H1 (cell line): ENCODE results near the gene AFAP1L1. TPM values are rescaled to one million over a fixed set of nuclear protein-coding genes. Genes with fewer than 3 reads are reported as not detected.

Experiments used
- CTCF ChIA-PET: fragments of 300-600 bp; sonication (Branson Sonifier 250); formaldehyde crosslinking; loops from one replicate; lab custom pipeline; 2021; ENCODE audit not compliant: partially characterized antibody; lab: Charles Lee
- POLR2A ChIA-PET: fragments of 300-600 bp; sonication (Branson Sonifier 250); formaldehyde crosslinking; loops from one replicate; lab custom pipeline; 2021; ENCODE audit warnings: inconsistent platforms; ENCODE audit not compliant: partially characterized antibody; lab: Charles Lee
- DNase-seq, 2 experiments: peaks; one replicate each; pipeline versions ENCODE4 v3.0.0 to v3.0.0-alpha.2; 2010 to 2022; ENCODE audit warnings: low spot score in 2 of 2, low read depth in 1 of 2, mixed read lengths in 1 of 2
- FAIRE-seq: peaks from 2 replicates; lab custom pipeline; 2011; peaks lifted over from hg19 to GRCh38; lab: Jason Lieb, UNC
- H2AFZ ChIP-seq: 2 replicates; pipeline ENCODE4 v1.8.1; 2012; ENCODE audit warnings: low read length, inconsistent platforms
- H2AK5ac ChIP-seq: 2 replicates; pipeline ENCODE4 v1.6.1; 2013; ENCODE audit warnings: low read depth, low read length
- H2BK120ac ChIP-seq: replicated peaks from 2 replicates; pipeline ENCODE3; 2013; ENCODE audit warnings: low read depth, low read length, inconsistent platforms
- H2BK12ac ChIP-seq: 2 replicates; pipeline ENCODE4 v1.6.1; 2013; ENCODE audit warnings: low read depth, low read length
- H2BK15ac ChIP-seq: 2 replicates; pipeline ENCODE4 v1.6.1; 2013; ENCODE audit warnings: low read length
- H2BK20ac ChIP-seq: 2 replicates; pipeline ENCODE4 v1.6.1; 2013; ENCODE audit warnings: low read length
- H2BK5ac ChIP-seq: 2 replicates; pipeline ENCODE4 v1.6.1; 2013; ENCODE audit warnings: low read depth, low read length
- H3K14ac ChIP-seq: 2 replicates; pipeline ENCODE4 v1.6.1; 2013; ENCODE audit warnings: inconsistent platforms; ENCODE audit not compliant: insufficient read length
- H3K18ac ChIP-seq: 2 replicates; pipeline ENCODE4 v1.6.1; 2013; ENCODE audit warnings: low read length; ENCODE audit errors: extremely low read depth
- H3K23ac ChIP-seq: 2 replicates; pipeline ENCODE4 v1.6.1; 2013; ENCODE audit warnings: inconsistent platforms; ENCODE audit not compliant: insufficient read length
- H3K23me2 ChIP-seq: 2 replicates; pipeline ENCODE4 v1.6.1; 2013; ENCODE audit warnings: low read depth, low read length
- H3K27ac ChIP-seq: 2 replicates; pipeline ENCODE4 v1.6.1; 2011; ENCODE audit warnings: low read depth, low read length, inconsistent platforms
- H3K27me3 ChIP-seq, 4 experiments: replicated peaks in 1 of 4; 1 replicate in 1 of 4; 2 replicates in 3 of 4; pipeline versions ENCODE4 v1.6.1 to v1.8.1; 2011 to 2013; ENCODE audit warnings: low read length in 3 of 4, mild to moderate bottlenecking in 3 of 4, inconsistent platforms in 2 of 4, mixed read lengths in 2 of 4, moderate library complexity in 1 of 4; ENCODE audit not compliant: control insufficient read depth in 3 of 4, insufficient read depth in 3 of 4; ENCODE audit errors: extremely low read depth in 1 of 4
- H3K36me3 ChIP-seq, 4 experiments: 2 replicates each; pipeline versions ENCODE4 v1.6.1 to v1.8.1; 2011 to 2013; ENCODE audit warnings: mild to moderate bottlenecking in 4 of 4, low read length in 3 of 4, moderate library complexity in 2 of 4, control low read depth in 1 of 4, inconsistent platforms in 1 of 4; ENCODE audit not compliant: insufficient read depth in 4 of 4, control insufficient read depth in 2 of 4
- H3K4ac ChIP-seq: replicated peaks from 2 replicates; pipeline ENCODE3; 2013; ENCODE audit warnings: low read length, low read depth, mixed read lengths, inconsistent platforms; ENCODE audit not compliant: insufficient read length
- H3K4me1 ChIP-seq, 4 experiments: replicated peaks in 1 of 4; 1 replicate in 1 of 4; 2 replicates in 3 of 4; pipeline versions ENCODE4 v1.6.1 to v1.8.1; 2011 to 2013; ENCODE audit warnings: low read length in 3 of 4, inconsistent platforms in 2 of 4, mixed read lengths in 1 of 4; ENCODE audit not compliant: insufficient read depth in 4 of 4, control insufficient read depth in 3 of 4
- H3K4me2 ChIP-seq, 2 experiments: 2 replicates each; pipeline versions ENCODE4 v1.6.1 to v1.8.1; 2011 to 2013; ENCODE audit warnings: low read depth in 2 of 2, low read length in 2 of 2, control low read depth in 1 of 2, inconsistent platforms in 1 of 2, mild to moderate bottlenecking in 1 of 2; ENCODE audit not compliant: insufficient read depth in 1 of 2
- H3K4me3 ChIP-seq, 4 experiments: fragments of 200-600, 300-600 bp in 1 of 4; sonication (generic), shearing (Covaris generic), sonication (Bioruptor Twin) in 1 of 4; 2 replicates each; pipeline versions ENCODE4 v1.5.1 to v1.8.1; 2011 to 2016; ENCODE audit warnings: low read length in 4 of 4, low read depth in 3 of 4, control low read depth in 2 of 4, inconsistent platforms in 2 of 4, mild to moderate bottlenecking in 2 of 4, mixed read lengths in 1 of 4, moderate library complexity in 1 of 4; ENCODE audit not compliant: insufficient read depth in 2 of 4; ENCODE audit errors: extremely low read depth in 1 of 4
- H3K56ac ChIP-seq: replicated peaks from 2 replicates; pipeline ENCODE3; 2013; ENCODE audit warnings: low read depth, mild to moderate bottlenecking, mixed read lengths, low read length, inconsistent platforms; ENCODE audit not compliant: insufficient read length
- H3K79me1 ChIP-seq: 2 replicates; pipeline ENCODE4 v1.6.1; 2013; ENCODE audit warnings: low read depth, low read length, control low read depth
- H3K79me2 ChIP-seq, 2 experiments: 2 replicates each; pipeline versions ENCODE4 v1.6.1 to v1.8.1; 2012 to 2013; ENCODE audit warnings: low read length in 2 of 2, mild to moderate bottlenecking in 2 of 2, inconsistent platforms in 1 of 2; ENCODE audit not compliant: insufficient read depth in 2 of 2, control insufficient read depth in 1 of 2
- H3K9ac ChIP-seq, 4 experiments: replicated peaks in 1 of 4; 1 replicate in 1 of 4; 2 replicates in 3 of 4; pipeline versions ENCODE4 v1.6.1 to v1.8.1; 2011 to 2013; ENCODE audit warnings: low read depth in 3 of 4, low read length in 3 of 4, control low read depth in 2 of 4, mild to moderate bottlenecking in 2 of 4, moderate library complexity in 2 of 4, inconsistent platforms in 1 of 4; ENCODE audit errors: extremely low read depth in 1 of 4
- H3K9me3 ChIP-seq, 2 experiments: 2 replicates each; pipeline versions ENCODE4 v1.6.1 to v1.8.1; 2012 to 2013; ENCODE audit warnings: mild to moderate bottlenecking in 2 of 2, moderate library complexity in 2 of 2, control low read depth in 1 of 2, inconsistent platforms in 1 of 2, low read depth in 1 of 2, low read length in 1 of 2, mixed read lengths in 1 of 2; ENCODE audit not compliant: insufficient read depth in 2 of 2
- H4K20me1 ChIP-seq, 2 experiments: replicated peaks in 1 of 2; 2 replicates each; pipeline versions ENCODE3 to v1.8.1; 2011 to 2013; ENCODE audit warnings: inconsistent platforms in 2 of 2, low read length in 2 of 2, mild to moderate bottlenecking in 1 of 2; ENCODE audit not compliant: insufficient read depth in 2 of 2, control insufficient read depth in 1 of 2
- H4K5ac ChIP-seq: 2 replicates; pipeline ENCODE4 v1.6.1; 2013; ENCODE audit warnings: low read length, low read depth, mixed read lengths, inconsistent platforms; ENCODE audit not compliant: insufficient read length
- H4K8ac ChIP-seq: 2 replicates; pipeline ENCODE4 v1.8.0; 2013; ENCODE audit warnings: mild to moderate bottlenecking, moderate library complexity, low read length, inconsistent platforms; ENCODE audit not compliant: insufficient read depth; ENCODE audit errors: extremely low read depth
- H4K91ac ChIP-seq: replicated peaks from 2 replicates; pipeline ENCODE3; 2013; ENCODE audit warnings: low read length, mixed read lengths, inconsistent platforms; ENCODE audit not compliant: insufficient read length
- EGR1 ChIP-seq: IDR thresholded peaks from 2 replicates; pipeline ENCODE4 v1.6.1; 2011; ENCODE audit warnings: low read depth, low read length, borderline replicate concordance
- GTF2F1 ChIP-seq: IDR thresholded peaks from 2 replicates; pipeline ENCODE4 v1.6.1; 2012; ENCODE audit warnings: low read depth, low read length, improper control_type of control experiment, borderline replicate concordance
- HDAC2 ChIP-seq, 2 experiments: fragments of 300-600 bp in 1 of 2; sonication (generic) in 1 of 2; IDR thresholded peaks; 2 replicates each; pipeline ENCODE4 v1.6.1; 2011 to 2012; ENCODE audit warnings: low read depth in 2 of 2, low read length in 2 of 2, mild to moderate bottlenecking in 2 of 2, moderate library complexity in 2 of 2, borderline replicate concordance in 1 of 2, inconsistent platforms in 1 of 2
- KDM1A ChIP-seq: fragments of 200-600, 300-600 bp; sonication (generic); IDR thresholded peaks from 2 replicates; pipeline ENCODE4 v1.7.1; 2016; ENCODE audit warnings: mild to moderate bottlenecking, low read length, borderline replicate concordance
- POLR2A ChIP-seq, 2 experiments: IDR thresholded peaks; 1 replicate in 1 of 2; 2 replicates in 1 of 2; pipeline ENCODE4 v1.6.1; 2011; ENCODE audit warnings: low read depth in 2 of 2, low read length in 2 of 2, mild to moderate bottlenecking in 2 of 2; ENCODE audit errors: control extremely low read depth in 1 of 2
- SP1 ChIP-seq: IDR thresholded peaks from 2 replicates; pipeline ENCODE4 v1.6.1; 2011; ENCODE audit warnings: low read depth, low read length
- WGBS, 2 experiments: shearing (Covaris generic) in 1 of 2; methylation state at CpG; one replicate each; pipeline versions ENCODE4 v1.1.6 to v1.1.7; 2013 to 2015; ENCODE audit warnings: low lambda C conversion rate in 2 of 2, mixed read lengths in 2 of 2, inconsistent platforms in 1 of 2, low coverage in 1 of 2, missing lambda C conversion rate in 1 of 2; ENCODE audit not compliant: insufficient replicate concordance in 2 of 2, insufficient coverage in 1 of 2, insufficient read length in 1 of 2; ENCODE audit errors: extremely low coverage in 1 of 2, missing lambda C conversion rate in 1 of 2; 5-methylcytosine and 5-hydroxymethylcytosine counted together
- polyA plus RNA-seq, 7 experiments: library from polyadenylated mRNA; depleted of rRNA in 3 of 7; stranded (reverse) in 5 of 7; unstranded in 2 of 7; fragments of >200 nt in 5 of 7; fragments of 200-250 nt in 2 of 7; gene quantifications; 1 replicate in 5 of 7; 2 replicates in 1 of 7; 4 replicates in 1 of 7; pipeline versions ENCODE4 v1.2.1 to v1.2.3, GENCODE V29; 2011 to 2013; ENCODE audit warnings: missing spikeins in 2 of 7, mixed read lengths in 2 of 7
- total RNA-seq: library from RNA; stranded (reverse); fragmentation: NEBNext Ultra II Directional; extraction: Animal tissue kit (Norgen Biotek cat#: 25700); gene quantifications from 2 replicates; pipeline ENCODE4 v1.2.1, GENCODE V29; 2021

Gene AFAP1L1
- total and polyA plus RNA-seq, 2 of the 8 experiments (the other 6 are each of a cell fraction or from before 2014, with no cell fraction given) = 0.79 to 4.7 TPM

GRCh38 chr5:149229298-149229937 is 42.2 kb upstream of the AFAP1L1 start:
- H2BK15ac ChIP-seq = no peak overlapping the region
- no peak overlapping the region for H2BK5ac ChIP-seq
- no peak overlapping the region for H4K5ac ChIP-seq
- H3K18ac ChIP-seq = no peak overlapping the region
- DNase-seq (no peak), FAIRE-seq (no peak)
- no peak overlapping the region for H4K8ac ChIP-seq
- H3K4ac ChIP-seq = no peak overlapping the region
- no peak overlapping the region for H3K56ac ChIP-seq
- no peak overlapping the region for H2AFZ ChIP-seq
- 81% methylated on average over 6 of the region's 6 CpGs; no CpG with 5 or more reads in 1 of the 2 experiments for WGBS, 2 experiments
- ChIA-PET CTCF (interaction anchor here (0.5 to 5.2 kb wide), 36 partner anchors 9 to 499 kb away, joined by 3 to 70 read pairs (median 4); partner anchors contain the start of gene ABLIM3), POLR2A (no interaction called here)
- TF ChIP-seq POLR2A (IDR thresholded peaks at IDR 0.05; ENCODE audit: control extremely low read depth in 1 of 2, low read depth in 2 of 2, low read length in 2 of 2) (no peak), EGR1 (no peak), SP1 (no peak), HDAC2 (IDR thresholded peaks at IDR 0.05; ENCODE audit: borderline replicate concordance in 1 of 2, low read depth in 2 of 2, low read length in 2 of 2) (no peak), KDM1A (no peak), GTF2F1 (no peak)
- no peak overlapping the region for H2BK20ac ChIP-seq
- no peak overlapping the region for H2BK12ac ChIP-seq
- H3K14ac ChIP-seq = no peak overlapping the region
- no peak overlapping the region for H4K91ac ChIP-seq
- H3K27me3 ChIP-seq = no peaks in the 10 kb centered on the region
- no peak overlapping the region for H3K23ac ChIP-seq
- no peak overlapping the region for H3K4me3 ChIP-seq
- no peaks in the 10 kb centered on the region for H3K9me3 ChIP-seq
- no peak overlapping the region for H3K9ac ChIP-seq
- H3K4me2 ChIP-seq = no peak overlapping the region
- no peaks in the 10 kb centered on the region for H4K20me1 ChIP-seq
- H2AK5ac ChIP-seq = no peak overlapping the region
- H3K4me1 ChIP-seq = peaks cover 0 to 3% (median 0%) of the 10 kb centered on the region in 4 experiments; a peak in 1 of 7 replicates
- no peak overlapping the region for H2BK120ac ChIP-seq
- H3K27ac ChIP-seq = no peak overlapping the region
- H3K23me2 ChIP-seq = no peaks in the 10 kb centered on the region
- H3K79me2 ChIP-seq = no peaks in the 10 kb centered on the region
- H3K79me1 ChIP-seq = no peaks in the 10 kb centered on the region
- H3K36me3 ChIP-seq = no peaks in the 10 kb centered on the region
